GM19025 (cell line): ENCODE data around the gene WNK2.
"Not testable (repeated sequence)": the region's sequence is repeated elsewhere in the genome, so short reads cannot be mapped to it uniquely, and the experiment has no call there.

Experiments used
- ATAC-seq: cut with Tn5 transposase; IDR thresholded peaks from one replicate; pipeline ENCODE4 v1.9.1; 2021; ENCODE audit warnings: mild to moderate bottlenecking, low read depth, moderate library complexity; ENCODE audit not compliant: unreplicated experiment

WNK2 gene

GRCh38 chr9:93183663-93184431 is at the start of gene WNK2:
WNK2 (plus strand) TSS chr9:93184139; CDS start chr9:93184930, 791 bp downstream.
- ATAC-seq: no peak

GRCh38 chr9:93134740-93135444 is 49.0 kb upstream of the WNK2 start:
- no peak for ATAC-seq

GRCh38 chr9:93136011-93136440 is 47.9 kb upstream of the WNK2 start:
- no peak for ATAC-seq

- no peak for ATAC-seq
Measured at GRCh38 chr9:93137362-93137761, 46.6 kb upstream of the WNK2 start.

GRCh38 chr9:93138171-93138764 is 45.7 kb upstream of the WNK2 start:
- ATAC-seq: no peak

GRCh38 chr9:93139365-93140182 is 44.4 kb upstream of the WNK2 start:
- no peak for ATAC-seq

GRCh38 chr9:93141771-93142483 is 42.0 kb upstream of the WNK2 start:
- no peak for ATAC-seq

- ATAC-seq: no peak
Measured at GRCh38 chr9:93143830-93144530, 40.0 kb upstream of the WNK2 start.

- not testable (repeated sequence) for ATAC-seq
Measured at GRCh38 chr9:93146696-93147095, 37.2 kb upstream of the WNK2 start.

GRCh38 chr9:93147632-93148031 is 36.3 kb upstream of the WNK2 start:
- no peak for ATAC-seq

GRCh38 chr9:93148721-93149120 is 35.2 kb upstream of the WNK2 start:
- ATAC-seq: no peak

- ATAC-seq: no peak
Measured at GRCh38 chr9:93149361-93149760, 34.6 kb upstream of the WNK2 start.

- no peak for ATAC-seq
Measured at GRCh38 chr9:93151097-93151784, 32.7 kb upstream of the WNK2 start.

GRCh38 chr9:93154293-93154903 is 29.5 kb upstream of the WNK2 start:
- no peak for ATAC-seq

GRCh38 chr9:93155716-93156474 is 28.0 kb upstream of the WNK2 start:
- no peak for ATAC-seq

GRCh38 chr9:93156475-93157008 is 27.4 kb upstream of the WNK2 start:
- peak; percentile 53 for ATAC-seq
